ENCODE results near the gene UNC5CL. TPM values are rescaled to one million over a fixed set of nuclear protein-coding genes. Genes with fewer than 3 reads are reported as not detected.

Gene UNC5CL
- total and polyA plus RNA-seq, 2 of the 4 experiments (the other 2 are of a cell fraction): not detected

DNA sequence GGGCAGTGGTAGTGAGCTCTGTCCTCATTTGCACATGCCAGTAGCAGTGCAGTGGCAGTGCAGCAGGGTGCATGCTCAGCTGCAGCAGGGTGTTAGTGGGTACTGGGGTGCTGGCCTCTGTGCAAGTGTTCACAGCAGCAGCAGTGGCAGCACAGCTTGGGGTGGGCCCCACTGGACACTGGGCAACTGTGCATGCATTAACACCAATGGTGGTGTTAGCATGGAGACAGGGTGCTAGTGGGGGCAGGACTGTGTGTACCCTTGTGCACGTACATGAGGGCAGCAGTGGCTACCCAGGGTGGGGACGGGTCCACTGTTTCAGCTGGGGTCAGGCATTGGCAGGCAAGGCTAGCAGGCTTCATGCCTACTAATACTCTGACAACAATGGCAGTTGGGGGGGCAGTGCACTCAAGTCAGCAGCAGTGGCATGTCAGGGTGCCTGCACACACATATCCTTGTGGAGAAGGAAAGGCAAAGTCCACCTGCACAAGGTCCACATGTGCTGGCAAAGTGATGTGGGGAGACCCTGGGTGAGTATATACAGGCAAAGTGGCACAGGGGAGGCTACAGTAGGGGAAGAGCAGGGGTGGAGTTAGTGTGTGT is 60.2 kb downstream of the UNC5CL start:
- Histone ChIP-seq H3K9me1 (ENCODE audit: insufficient read depth, low read length) (no peaks in the 10 kb centered on the region), H3K27me3 (ENCODE audit: control insufficient read depth, insufficient read depth, low read length) (peaks cover 12% of the 10 kb centered on the region), H3K4me3 (ENCODE audit: insufficient read depth, low read depth, low read length) (no peak overlapping the region), H3K79me1 (ENCODE audit: low read depth in 1 of 2, low read length in 2 of 2) (no peaks in the 10 kb centered on the region), H2AFZ (replicated peaks; ENCODE audit: low read length, poor library complexity) (peak overlapping the region; percentile 24), H2BK120ac (ENCODE audit: low read depth, low read length) (no peak overlapping the region), H3K9me3 (ENCODE audit: control insufficient read depth, insufficient read depth, low read length) (no peaks in the 10 kb centered on the region), H4K8ac (ENCODE audit: low read depth in 2 of 2, low read length in 2 of 2) (no peak overlapping the region), H4K5ac (ENCODE audit: low read depth, low read length) (no peak overlapping the region), H4K20me1 (ENCODE audit: insufficient read depth, low read length) (no peaks in the 10 kb centered on the region), H3K4me1 (ENCODE audit: control insufficient read depth, insufficient read depth, low read length) (no peaks in the 10 kb centered on the region), H2BK5ac (ENCODE audit: low read depth, low read length, poor library complexity, severe bottlenecking) (no peak overlapping the region), H3K14ac (replicated peaks; ENCODE audit: low read depth, low read length) (no peak overlapping the region), H2BK20ac (ENCODE audit: low read depth, low read length) (no peak overlapping the region), H2BK15ac (ENCODE audit: low read depth, low read length) (no peak overlapping the region), H4K91ac (ENCODE audit: insufficient read depth, low read depth, low read length) (no peak overlapping the region), H2AK9ac (replicated peaks; ENCODE audit: low read depth, low read length, poor library complexity) (no peak overlapping the region), H3K9ac (ENCODE audit: low read depth, low read length) (no peak overlapping the region), H3K36me3 (ENCODE audit: control insufficient read depth, insufficient read depth, low read length) (no peaks in the 10 kb centered on the region), H3K56ac (ENCODE audit: extremely low read depth, insufficient read depth, low read length) (no peak overlapping the region), H3K4me2 (ENCODE audit: low read depth, low read length) (no peak overlapping the region), H3K18ac (ENCODE audit: low read depth, low read length) (no peak overlapping the region), H3K4ac (ENCODE audit: low read depth, low read length) (no peak overlapping the region), H3K27ac (ENCODE audit: insufficient read depth, low read length) (no peak overlapping the region), H3K23ac (ENCODE audit: low read depth, low read length) (no peak overlapping the region), H2AK5ac (ENCODE audit: low read depth, low read length) (no peak overlapping the region)
- ATAC-seq (ENCODE audit: low read depth) (no peak), DNase-seq (no peak)
- dilution Hi-C loops (cut with HindIII; ENCODE audit: low sequenced_read_pairs, unreplicated experiment): no loop called here
- POLR2A ChIA-PET (ENCODE audit: unreplicated experiment): no interaction called here
- WGBS, 2 experiments (ENCODE audit: extremely low coverage in 2 of 2, insufficient read length in 1 of 2): no CpG with 5 or more reads among the region's 2 CpGs
- CTCF ChIA-PET: no interaction called here
- intact Hi-C loops (cut with micrococcal nuclease): no loop called here
- no TSS peak for BruUV-seq (replicated peaks)
- in situ Hi-C loops (cut with MboI; ENCODE audit: low sequenced_read_pairs): no loop called here
- TF ChIP-seq, protein P1, sequence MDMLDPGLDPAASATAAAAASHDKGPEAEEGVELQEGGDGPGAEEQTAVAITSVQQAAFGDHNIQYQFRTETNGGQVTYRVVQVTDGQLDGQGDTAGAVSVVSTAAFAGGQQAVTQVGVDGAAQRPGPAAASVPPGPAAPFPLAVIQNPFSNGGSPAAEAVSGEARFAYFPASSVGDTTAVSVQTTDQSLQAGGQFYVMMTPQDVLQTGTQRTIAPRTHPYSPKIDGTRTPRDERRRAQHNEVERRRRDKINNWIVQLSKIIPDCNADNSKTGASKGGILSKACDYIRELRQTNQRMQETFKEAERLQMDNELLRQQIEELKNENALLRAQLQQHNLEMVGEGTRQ (IDR thresholded peaks at IDR 0.05; ENCODE audit: low read depth, low read length): no peak

Data from IMR-90 (cell line).